ENCODE results near the gene PRSS12.
A peak's percentile ranks its signal among the peaks of the same experiment; 100 is the strongest.
"Not testable (repeated sequence)": the region's sequence is repeated elsewhere in the genome, so short reads cannot be mapped to it uniquely, and the experiment has no call there.

Gene PRSS12

GRCh38 chr4:118314221-118314620 is 38.6 kb downstream of the PRSS12 start:
- no peak for DNase-seq

GRCh38 chr4:118313098-118313497 is 39.7 kb downstream of the PRSS12 start:
- no peak for DNase-seq

GRCh38 chr4:118308306-118309030 is 44.3 kb downstream of the PRSS12 start:
- no peak for DNase-seq

- DNase-seq = no peak
These were observed 45.2 kb downstream of the PRSS12 start for GRCh38 chr4:118307643-118308042.

GRCh38 chr4:118299619-118300018 is 53.2 kb downstream of the PRSS12 start:
- DNase-seq = not testable (repeated sequence)

- DNase-seq = no peak
These were observed 56.1 kb downstream of the PRSS12 start for GRCh38 chr4:118296729-118297128.

GRCh38 chr4:118290951-118291350 is 61.9 kb downstream of the PRSS12 start:
- DNase-seq = no peak

- no peak for DNase-seq
These were observed 63.0 kb downstream of the PRSS12 start for GRCh38 chr4:118289794-118290193.

- no peak for DNase-seq
These were observed 64.9 kb downstream of the PRSS12 start for GRCh38 chr4:118287711-118288451.

GRCh38 chr4:118286685-118287084 is 66.1 kb downstream of the PRSS12 start:
- DNase-seq = no peak

- no peak for DNase-seq
These were observed 66.9 kb downstream of the PRSS12 start for GRCh38 chr4:118285931-118286330.

- no peak for DNase-seq
These were observed 68.6 kb downstream of the PRSS12 start for GRCh38 chr4:118284169-118284568.

GRCh38 chr4:118282692-118283091 is 70.1 kb downstream of the PRSS12 start:
- DNase-seq = no peak

- no peak for DNase-seq
These were observed 71.0 kb downstream of the PRSS12 start for GRCh38 chr4:118281611-118282442.

- peak; percentile 30 for DNase-seq
These were observed 72.1 kb downstream of the PRSS12 start for GRCh38 chr4:118280501-118281218.

- DNase-seq = no peak
These were observed 72.8 kb downstream of the PRSS12 start for GRCh38 chr4:118279920-118280432.

GRCh38 chr4:118279328-118279727 is 73.5 kb downstream of the PRSS12 start:
- DNase-seq = no peak

- DNase-seq = peak; percentile 98
These were observed 74.1 kb downstream of the PRSS12 start for GRCh38 chr4:118278473-118279274.

GRCh38 chr4:118277243-118277642 is 75.6 kb downstream of the PRSS12 start:
- no peak for DNase-seq

- no peak for DNase-seq
These were observed 76.2 kb downstream of the PRSS12 start for GRCh38 chr4:118276580-118276979.

- no peak for DNase-seq
These were observed 79.2 kb downstream of the PRSS12 start for GRCh38 chr4:118273642-118274041.

GRCh38 chr4:118271788-118272187 is 81.0 kb downstream of the PRSS12 start:
- DNase-seq = no peak

Data from activated CD4-positive, alpha-beta T cell treated with anti-CD3 and anti-CD28 coated beads, Interleukin-2, amount 50 U/mL, for 1 hour (primary cell).